H9 (cell line): Measurements from ENCODE around the gene USP20. TPM values are rescaled to one million over a fixed set of nuclear protein-coding genes. Genes with fewer than 3 reads are reported as not detected.

Experiments
- DNase-seq: peaks from one replicate; pipeline ENCODE4 v3.0.0-alpha.2; 2017
- H2AFZ ChIP-seq: one replicate; pipeline ENCODE4 v1.6.1; 2013; ENCODE audit warnings: mild to moderate bottlenecking, low read length, control low read depth, moderate library complexity
- H2AK5ac ChIP-seq: 2 replicates; pipeline ENCODE4 v1.6.1; 2013; ENCODE audit warnings: low read length, control low read depth, mixed read lengths; ENCODE audit not compliant: insufficient read length
- H2BK120ac ChIP-seq: one replicate; pipeline ENCODE4 v1.6.1; 2013; ENCODE audit warnings: low read depth, mild to moderate bottlenecking, low read length, control low read depth, inconsistent platforms; ENCODE audit not compliant: poor library complexity, severe bottlenecking
- H2BK12ac ChIP-seq: 2 replicates; pipeline ENCODE4 v1.6.1; 2013; ENCODE audit warnings: low read length, control low read depth, mixed read lengths, low read depth; ENCODE audit not compliant: insufficient read length
- H2BK15ac ChIP-seq: 2 replicates; pipeline ENCODE4 v1.6.1; 2013; ENCODE audit warnings: low read depth, low read length, control low read depth
- H2BK20ac ChIP-seq: one replicate; pipeline ENCODE4 v1.6.1; 2013; ENCODE audit warnings: low read depth, mild to moderate bottlenecking, low read length, control low read depth, inconsistent platforms; ENCODE audit not compliant: poor library complexity, severe bottlenecking
- H2BK5ac ChIP-seq: 2 replicates; pipeline ENCODE4 v1.6.1; 2013; ENCODE audit warnings: low read length, control low read depth, mixed read lengths; ENCODE audit not compliant: insufficient read length
- H3K14ac ChIP-seq: 2 replicates; pipeline ENCODE4 v1.6.1; 2013; ENCODE audit warnings: low read length, control low read depth; ENCODE audit not compliant: insufficient read depth
- H3K18ac ChIP-seq: 2 replicates; pipeline ENCODE4 v1.6.1; 2013; ENCODE audit warnings: low read depth, mild to moderate bottlenecking, mixed read lengths, low read length, control low read depth; ENCODE audit not compliant: insufficient read length
- H3K23ac ChIP-seq: 2 replicates; pipeline ENCODE4 v1.6.1; 2013; ENCODE audit warnings: low read length, control low read depth, mixed read lengths, low read depth; ENCODE audit not compliant: insufficient read length
- H3K23me2 ChIP-seq: 2 replicates; pipeline ENCODE4 v1.6.1; 2013; ENCODE audit warnings: low read depth, mild to moderate bottlenecking, mixed read lengths, low read length, control low read depth; ENCODE audit not compliant: insufficient read length, poor library complexity, severe bottlenecking
- H3K27ac ChIP-seq: 2 replicates; pipeline ENCODE4 v1.5.1; 2013; ENCODE audit warnings: low read length, control low read depth, mixed read lengths, low read depth; ENCODE audit not compliant: insufficient read length
- H3K27me3 ChIP-seq: 2 replicates; pipeline ENCODE4 v1.6.1; 2013; ENCODE audit warnings: low read length, control low read depth, inconsistent platforms; ENCODE audit not compliant: insufficient read depth
- H3K4ac ChIP-seq: 2 replicates; pipeline ENCODE4 v1.6.1; 2013; ENCODE audit warnings: low read depth, mild to moderate bottlenecking, control low read depth, inconsistent platforms, low read length, moderate library complexity
- H3K4me1 ChIP-seq: 2 replicates; pipeline ENCODE4 v1.6.1; 2013; ENCODE audit warnings: low read length, control low read depth, inconsistent platforms; ENCODE audit not compliant: insufficient read depth
- H3K4me2 ChIP-seq: 2 replicates; pipeline ENCODE4 v1.6.1; 2013; ENCODE audit warnings: low read length, control low read depth, mixed read lengths; ENCODE audit not compliant: insufficient read length, insufficient read depth
- H3K56ac ChIP-seq: 2 replicates; pipeline ENCODE4 v1.6.1; 2013; ENCODE audit warnings: low read depth, mild to moderate bottlenecking, mixed read lengths, low read length, control low read depth; ENCODE audit not compliant: insufficient read length
- H3K79me1 ChIP-seq: 2 replicates; pipeline ENCODE4 v1.6.1; 2013; ENCODE audit warnings: low read depth, mild to moderate bottlenecking, moderate library complexity, low read length, control low read depth, inconsistent platforms; ENCODE audit not compliant: insufficient read depth, poor library complexity, severe bottlenecking
- H3K79me2 ChIP-seq: 2 replicates; pipeline ENCODE4 v1.6.1; 2013; ENCODE audit warnings: low read length, control low read depth, inconsistent platforms; ENCODE audit not compliant: insufficient read depth
- H3K9ac ChIP-seq: 2 replicates; pipeline ENCODE4 v1.6.1; 2013; ENCODE audit warnings: low read length, control low read depth, mixed read lengths; ENCODE audit not compliant: insufficient read length; ENCODE audit errors: extremely low read depth
- H3K9me3 ChIP-seq: one replicate; pipeline ENCODE4 v1.6.1; 2013; ENCODE audit warnings: low read depth, low read length, inconsistent platforms; ENCODE audit not compliant: control insufficient read depth
- H3T11ph ChIP-seq: one replicate; pipeline ENCODE4 v1.6.1; 2013; ENCODE audit warnings: mild to moderate bottlenecking, low read length, control low read depth, inconsistent platforms
- H4K20me1 ChIP-seq: one replicate; pipeline ENCODE4 v1.6.1; 2013; ENCODE audit not compliant: control insufficient read depth, insufficient read length, insufficient read depth
- H4K5ac ChIP-seq: 2 replicates; pipeline ENCODE4 v1.6.1; 2013; ENCODE audit warnings: low read depth, mild to moderate bottlenecking, mixed read lengths, low read length, control low read depth; ENCODE audit not compliant: insufficient read length
- H4K8ac ChIP-seq: replicated peaks from 2 replicates; pipeline ENCODE4 v1.6.1; 2013; ENCODE audit warnings: low read length, control low read depth, mixed read lengths, low read depth; ENCODE audit not compliant: insufficient read length
- H4K91ac ChIP-seq: 2 replicates; pipeline ENCODE4 v1.6.1; 2013; ENCODE audit warnings: low read depth, mild to moderate bottlenecking, moderate library complexity, mixed read lengths, low read length, control low read depth; ENCODE audit not compliant: insufficient read length
- H3K27ac Mint-ChIP-seq, 3 experiments: 2 replicates in 2 of 3; 3 replicates in 1 of 3; pipeline ENCODE4 v1.8.0; 2020 to 2021; ENCODE audit warnings: mixed read lengths in 3 of 3, mild to moderate bottlenecking in 1 of 3, moderate library complexity in 1 of 3
- H3K27me3 Mint-ChIP-seq: 2 replicates; pipeline ENCODE4 v1.8.0; 2021; ENCODE audit warnings: low read depth, mild to moderate bottlenecking, moderate library complexity, mixed read lengths
- H3K36me3 Mint-ChIP-seq, 3 experiments: 2 replicates in 2 of 3; 3 replicates in 1 of 3; pipeline ENCODE4 v1.8.0; 2020 to 2021; ENCODE audit warnings: low read depth in 3 of 3, mixed read lengths in 3 of 3; ENCODE audit not compliant: insufficient read depth in 1 of 3
- H3K4me1 Mint-ChIP-seq, 2 experiments: 2 replicates each; pipeline ENCODE4 v1.8.0; 2020; ENCODE audit warnings: mixed read lengths in 2 of 2
- H3K4me3 Mint-ChIP-seq, 2 experiments: 2 replicates in 1 of 2; 3 replicates in 1 of 2; pipeline ENCODE4 v1.8.0; 2020 to 2021; ENCODE audit warnings: mild to moderate bottlenecking in 2 of 2, mixed read lengths in 2 of 2, moderate library complexity in 1 of 2
- H3K9me3 Mint-ChIP-seq, 2 experiments: 2 replicates in 1 of 2; 3 replicates in 1 of 2; pipeline ENCODE4 v1.8.0; 2020; ENCODE audit warnings: mild to moderate bottlenecking in 2 of 2, mixed read lengths in 2 of 2, moderate library complexity in 1 of 2
- WGBS: extraction: QIAGEN DNeasy Blood & Tissue Kit; methylation state at CpG from one replicate; pipeline ENCODE4 v1.1.7; 2013; ENCODE audit warnings: missing lambda C conversion rate, low lambda C conversion rate, mixed read lengths; ENCODE audit not compliant: insufficient read length; ENCODE audit errors: extremely low coverage; 5-methylcytosine and 5-hydroxymethylcytosine counted together
- total RNA-seq: library from RNA; stranded (reverse); gene quantifications from 2 replicates; pipeline ENCODE4 v1.2.1, GENCODE V29; 2021
- TF ChIP-seq, protein P1 (sequence below): fragments of 200-600 bp; sonication (generic); conservative IDR thresholded peaks from 3 replicates; pipeline ENCODE4 v1.8.0; 2021; ENCODE audit warnings: antibody characterized with exemption, mild to moderate bottlenecking

USP20 gene
- total RNA-seq, 1 experiment from 2014 or later, result 20.9 TPM

DNA sequence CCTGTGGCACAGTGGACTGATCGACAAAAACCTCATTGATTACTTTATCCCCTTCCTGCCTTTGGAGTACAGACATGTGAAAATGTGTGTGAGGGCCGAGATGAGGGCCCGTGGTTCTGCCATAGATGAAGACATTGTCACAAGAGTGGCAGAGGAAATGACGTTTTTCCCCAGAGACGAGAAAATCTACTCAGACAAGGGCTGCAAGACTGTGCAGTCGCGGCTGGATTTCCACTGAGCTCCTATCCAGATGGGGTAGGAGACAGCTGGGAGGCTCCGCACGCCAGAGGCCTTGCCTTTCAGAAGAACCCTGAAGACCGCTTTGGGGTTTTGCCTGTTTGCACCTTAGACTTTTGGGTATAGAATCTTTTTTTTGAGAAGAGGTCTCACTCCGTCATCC is 25.9 kb upstream of the USP20 start:
- Histone ChIP-seq H3K4me1 (no peaks in the 10 kb centered on the region), H4K20me1 (no peaks in the 10 kb centered on the region), H4K91ac (no peak overlapping the region), H3K27me3 (no peaks in the 10 kb centered on the region), H3T11ph (no peak overlapping the region), H3K9ac (no peak overlapping the region), H3K14ac (no peak overlapping the region), H3K18ac (no peak overlapping the region), H2AFZ (no peak overlapping the region), H3K56ac (no peak overlapping the region), H3K23ac (no peak overlapping the region), H2BK120ac (no peak overlapping the region), H4K8ac (no peak overlapping the region), H2BK15ac (no peak overlapping the region), H3K79me1 (no peaks in the 10 kb centered on the region), H3K9me3 (no peaks in the 10 kb centered on the region), H2AK5ac (no peak overlapping the region), H3K4ac (no peak overlapping the region), H3K4me2 (no peak overlapping the region), H2BK5ac (no peak overlapping the region), H3K79me2 (no peaks in the 10 kb centered on the region), H2BK20ac (no peak overlapping the region), H3K23me2 (no peaks in the 10 kb centered on the region), H2BK12ac (no peak overlapping the region), H3K27ac (no peak overlapping the region), H4K5ac (no peak overlapping the region)
- TF ChIP-seq, protein P1, sequence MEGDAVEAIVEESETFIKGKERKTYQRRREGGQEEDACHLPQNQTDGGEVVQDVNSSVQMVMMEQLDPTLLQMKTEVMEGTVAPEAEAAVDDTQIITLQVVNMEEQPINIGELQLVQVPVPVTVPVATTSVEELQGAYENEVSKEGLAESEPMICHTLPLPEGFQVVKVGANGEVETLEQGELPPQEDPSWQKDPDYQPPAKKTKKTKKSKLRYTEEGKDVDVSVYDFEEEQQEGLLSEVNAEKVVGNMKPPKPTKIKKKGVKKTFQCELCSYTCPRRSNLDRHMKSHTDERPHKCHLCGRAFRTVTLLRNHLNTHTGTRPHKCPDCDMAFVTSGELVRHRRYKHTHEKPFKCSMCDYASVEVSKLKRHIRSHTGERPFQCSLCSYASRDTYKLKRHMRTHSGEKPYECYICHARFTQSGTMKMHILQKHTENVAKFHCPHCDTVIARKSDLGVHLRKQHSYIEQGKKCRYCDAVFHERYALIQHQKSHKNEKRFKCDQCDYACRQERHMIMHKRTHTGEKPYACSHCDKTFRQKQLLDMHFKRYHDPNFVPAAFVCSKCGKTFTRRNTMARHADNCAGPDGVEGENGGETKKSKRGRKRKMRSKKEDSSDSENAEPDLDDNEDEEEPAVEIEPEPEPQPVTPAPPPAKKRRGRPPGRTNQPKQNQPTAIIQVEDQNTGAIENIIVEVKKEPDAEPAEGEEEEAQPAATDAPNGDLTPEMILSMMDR, result no peak
- WGBS, result no CpG with 5 or more reads among the region's 11 CpGs
- H3K27ac Mint-ChIP-seq, result peak overlapping the region in 2 of 3 experiments; percentile 28 to 82; a peak in 3 of 7 replicates
- no peaks in the 10 kb centered on the region for H3K9me3 Mint-ChIP-seq
- H3K36me3 Mint-ChIP-seq, result peaks cover 23 to 81% (median 63%) of the 10 kb centered on the region in 3 experiments
- no peak overlapping the region for H3K4me3 Mint-ChIP-seq
- DNase-seq, result no peak
- H3K4me1 Mint-ChIP-seq, result peaks cover under 1% of the 10 kb centered on the region in 2 experiments; a peak in 2 of 4 replicates
- no peaks in the 10 kb centered on the region for H3K27me3 Mint-ChIP-seq
